Measurements from ENCODE around the gene LMBR1.

DNA sequence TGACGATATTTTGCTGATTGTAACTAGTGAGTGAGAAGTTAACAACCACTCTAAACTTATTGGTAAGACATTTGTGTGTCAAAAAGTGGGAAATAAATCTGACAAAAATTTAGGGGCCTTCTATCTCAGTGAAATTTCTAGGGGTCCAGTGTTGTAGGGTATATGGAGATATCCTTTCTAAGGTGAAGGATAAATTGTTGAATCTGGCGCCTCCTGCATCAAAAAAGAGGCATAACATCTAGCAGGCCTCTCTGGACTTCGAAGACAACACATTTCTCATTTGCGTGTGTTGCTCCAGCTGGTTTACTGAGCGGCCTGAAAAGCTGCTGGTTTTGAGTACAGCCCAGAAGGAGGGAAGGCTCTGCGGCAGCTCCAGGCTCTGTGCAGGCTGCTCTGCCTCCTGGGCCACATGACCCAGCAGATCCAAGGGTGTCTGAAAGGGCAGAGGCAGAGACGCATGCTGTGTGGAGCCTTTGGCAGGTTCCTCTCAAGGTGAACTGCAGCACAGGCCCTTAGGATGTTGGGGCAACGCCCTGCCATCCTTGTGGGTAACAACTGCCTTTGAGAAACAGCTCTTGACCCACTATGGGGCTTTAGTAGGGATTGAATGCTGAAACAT lies 72.4 kb downstream of the LMBR1 start:
- TF ChIP-seq, protein P1, sequence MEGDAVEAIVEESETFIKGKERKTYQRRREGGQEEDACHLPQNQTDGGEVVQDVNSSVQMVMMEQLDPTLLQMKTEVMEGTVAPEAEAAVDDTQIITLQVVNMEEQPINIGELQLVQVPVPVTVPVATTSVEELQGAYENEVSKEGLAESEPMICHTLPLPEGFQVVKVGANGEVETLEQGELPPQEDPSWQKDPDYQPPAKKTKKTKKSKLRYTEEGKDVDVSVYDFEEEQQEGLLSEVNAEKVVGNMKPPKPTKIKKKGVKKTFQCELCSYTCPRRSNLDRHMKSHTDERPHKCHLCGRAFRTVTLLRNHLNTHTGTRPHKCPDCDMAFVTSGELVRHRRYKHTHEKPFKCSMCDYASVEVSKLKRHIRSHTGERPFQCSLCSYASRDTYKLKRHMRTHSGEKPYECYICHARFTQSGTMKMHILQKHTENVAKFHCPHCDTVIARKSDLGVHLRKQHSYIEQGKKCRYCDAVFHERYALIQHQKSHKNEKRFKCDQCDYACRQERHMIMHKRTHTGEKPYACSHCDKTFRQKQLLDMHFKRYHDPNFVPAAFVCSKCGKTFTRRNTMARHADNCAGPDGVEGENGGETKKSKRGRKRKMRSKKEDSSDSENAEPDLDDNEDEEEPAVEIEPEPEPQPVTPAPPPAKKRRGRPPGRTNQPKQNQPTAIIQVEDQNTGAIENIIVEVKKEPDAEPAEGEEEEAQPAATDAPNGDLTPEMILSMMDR (IDR thresholded peaks at IDR 0.05; ENCODE audit: low read depth, low read length, missing input control): no peak
- TF ChIP-seq JUND (IDR thresholded peaks at IDR 0.05): no peak
- TF ChIP-seq SP1 (IDR thresholded peaks at IDR 0.05): no peak
